ENCODE measurements around the gene NAT14.

NAT14 gene

GRCh38 chr19:55536366-55536765, 51.4 kb downstream of the NAT14 start:
- no peak for DNase-seq (ENCODE audit: low spot score)

All from kidney tubule cell (primary cell).